ENCODE results near the gene ZBP1.
A peak's percentile ranks its signal among the peaks of the same experiment; 100 is the strongest.

ZBP1 gene

DNA sequence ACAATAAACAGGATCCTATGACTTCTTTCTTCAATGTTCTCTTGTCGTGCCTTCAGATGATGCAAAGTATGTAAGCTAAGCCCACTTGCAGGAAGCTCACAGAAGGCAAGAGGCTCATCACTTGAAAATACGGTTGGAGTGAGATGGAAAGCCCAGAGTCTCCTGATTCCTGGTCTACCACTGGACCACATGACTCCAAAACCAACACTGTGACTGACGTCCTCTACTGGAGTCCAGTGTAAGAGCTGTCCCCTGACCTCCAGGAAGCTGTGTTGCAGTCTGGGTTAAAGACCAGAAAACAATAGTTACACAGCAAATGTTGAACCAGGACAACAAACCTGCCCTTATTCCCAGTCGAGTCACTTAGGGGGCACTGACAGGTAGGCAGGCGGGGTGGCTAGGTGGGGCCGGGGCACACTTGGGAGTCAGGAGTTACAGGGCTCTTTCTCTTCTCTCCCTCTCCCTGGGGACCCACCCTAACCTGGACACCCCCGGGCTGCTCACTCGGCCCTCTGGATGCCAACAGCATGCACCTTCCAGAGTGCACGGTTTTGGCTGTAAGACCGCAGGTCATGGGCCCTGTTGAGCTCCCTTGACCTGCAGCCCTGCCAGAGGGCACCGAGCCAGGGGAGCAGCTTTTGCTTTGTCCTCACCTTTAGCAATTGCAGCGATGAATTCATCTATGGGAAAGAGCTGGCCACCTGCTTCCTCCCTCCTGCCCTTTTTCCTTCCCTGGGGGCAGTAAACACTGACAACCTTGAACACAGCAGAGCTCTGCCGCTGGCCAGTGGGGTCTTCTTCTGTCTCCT, 51.9 kb downstream of the ZBP1 start:
- no peak for DNase-seq

GRCh38 chr20:57567471-57568079, 52.7 kb downstream of the ZBP1 start:
- DNase-seq: no peak

DNA sequence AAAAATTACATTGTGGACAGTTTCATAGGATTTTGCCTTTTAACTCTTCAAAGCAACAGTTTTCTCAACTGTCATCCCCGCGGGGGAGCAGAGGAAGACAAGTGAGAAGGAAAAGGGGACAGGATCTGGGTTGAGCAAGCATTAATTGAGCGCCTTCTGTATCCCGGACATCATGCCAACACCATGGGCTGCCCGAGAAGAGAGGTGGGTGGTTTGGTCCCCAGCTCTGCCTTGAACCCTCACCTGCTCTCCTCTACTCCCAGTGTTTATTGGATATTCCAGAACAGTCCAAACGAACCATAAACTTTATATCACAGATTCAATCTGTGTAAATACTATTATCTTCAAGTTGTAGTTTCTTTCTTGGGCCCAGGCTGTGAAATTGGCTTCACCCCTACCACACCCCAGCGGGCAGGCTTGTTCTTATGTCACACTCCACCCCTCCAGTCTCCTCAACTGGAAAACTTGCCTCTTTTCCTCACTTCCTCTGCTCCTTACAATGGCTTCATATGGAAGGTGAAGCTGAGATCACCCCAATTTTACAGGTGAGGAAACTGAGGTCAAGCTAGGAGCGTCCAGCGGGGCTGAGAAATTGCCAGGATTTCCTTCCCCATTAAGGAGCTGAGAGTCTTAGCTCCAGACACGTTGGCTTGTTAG, 53.3 kb downstream of the ZBP1 start:
- DNase-seq: no peak

- no peak for DNase-seq
Observed at GRCh38 chr20:57566399-57566798, 53.8 kb downstream of the ZBP1 start.

DNA sequence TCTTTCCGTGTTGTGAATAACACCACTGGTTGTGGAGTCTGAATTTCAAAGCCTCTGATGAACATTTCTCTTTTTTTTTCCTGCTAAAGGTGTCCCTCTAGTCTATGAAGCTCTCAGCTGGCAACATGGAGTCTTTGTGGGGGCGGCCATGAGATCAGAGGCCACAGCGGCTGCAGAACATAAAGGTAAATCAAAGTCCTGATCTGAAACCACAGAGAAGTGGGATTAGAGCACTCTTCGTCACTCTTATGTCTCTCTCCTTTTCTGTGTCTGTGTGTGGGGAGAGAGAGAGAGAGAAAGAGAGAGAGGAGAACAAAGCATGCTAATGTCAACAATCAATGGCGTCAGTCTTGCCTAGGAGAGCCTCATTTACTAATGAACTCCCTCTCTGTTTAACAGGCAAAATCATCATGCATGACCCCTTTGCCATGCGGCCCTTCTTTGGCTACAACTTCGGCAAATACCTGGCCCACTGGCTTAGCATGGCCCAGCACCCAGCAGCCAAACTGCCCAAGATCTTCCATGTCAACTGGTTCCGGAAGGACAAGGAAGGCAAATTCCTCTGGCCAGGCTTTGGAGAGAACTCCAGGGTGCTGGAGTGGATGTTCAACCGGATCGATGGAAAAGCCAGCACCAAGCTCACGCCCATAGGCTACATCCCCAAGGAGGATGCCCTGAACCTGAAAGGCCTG, 55.1 kb downstream of the ZBP1 start:
- no peak for DNase-seq

DNA sequence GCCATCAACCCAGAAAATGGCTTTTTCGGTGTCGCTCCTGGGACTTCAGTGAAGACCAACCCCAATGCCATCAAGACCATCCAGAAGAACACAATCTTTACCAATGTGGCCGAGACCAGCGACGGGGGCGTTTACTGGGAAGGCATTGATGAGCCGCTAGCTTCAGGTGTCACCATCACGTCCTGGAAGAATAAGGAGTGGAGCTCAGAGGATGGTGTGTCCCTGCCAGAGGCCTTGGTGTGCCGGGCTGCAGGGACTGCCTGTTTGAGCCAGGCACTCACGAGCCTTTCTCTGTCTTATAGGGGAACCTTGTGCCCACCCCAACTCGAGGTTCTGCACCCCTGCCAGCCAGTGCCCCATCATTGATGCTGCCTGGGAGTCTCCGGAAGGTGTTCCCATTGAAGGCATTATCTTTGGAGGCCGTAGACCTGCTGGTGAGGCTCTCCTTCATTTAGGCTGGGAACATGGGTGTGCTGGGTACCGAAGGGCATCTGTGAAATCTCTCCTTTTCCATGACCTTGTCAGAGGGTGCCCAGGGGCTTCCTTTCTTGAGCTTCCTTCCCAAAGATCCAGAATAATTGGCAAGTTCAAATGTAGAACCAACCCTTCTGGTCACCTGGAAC, 55.9 kb downstream of the ZBP1 start:
- DNase-seq: no peak

DNA sequence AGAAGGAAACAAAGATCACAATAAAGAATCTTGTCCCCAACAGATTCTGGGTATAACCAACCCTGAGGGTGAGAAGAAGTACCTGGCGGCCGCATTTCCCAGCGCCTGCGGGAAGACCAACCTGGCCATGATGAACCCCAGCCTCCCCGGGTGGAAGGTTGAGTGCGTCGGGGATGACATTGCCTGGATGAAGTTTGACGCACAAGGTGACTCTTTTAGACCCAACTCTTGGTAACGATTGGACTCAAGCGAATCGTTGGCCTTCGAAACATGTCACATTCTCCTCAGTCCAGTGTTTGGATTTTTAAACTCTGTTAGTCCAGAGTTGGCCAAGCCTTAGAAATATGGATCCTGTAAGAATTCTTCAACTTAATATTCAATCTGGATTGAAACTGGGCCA, 56.7 kb downstream of the ZBP1 start:
- DNase-seq: no peak

DNA sequence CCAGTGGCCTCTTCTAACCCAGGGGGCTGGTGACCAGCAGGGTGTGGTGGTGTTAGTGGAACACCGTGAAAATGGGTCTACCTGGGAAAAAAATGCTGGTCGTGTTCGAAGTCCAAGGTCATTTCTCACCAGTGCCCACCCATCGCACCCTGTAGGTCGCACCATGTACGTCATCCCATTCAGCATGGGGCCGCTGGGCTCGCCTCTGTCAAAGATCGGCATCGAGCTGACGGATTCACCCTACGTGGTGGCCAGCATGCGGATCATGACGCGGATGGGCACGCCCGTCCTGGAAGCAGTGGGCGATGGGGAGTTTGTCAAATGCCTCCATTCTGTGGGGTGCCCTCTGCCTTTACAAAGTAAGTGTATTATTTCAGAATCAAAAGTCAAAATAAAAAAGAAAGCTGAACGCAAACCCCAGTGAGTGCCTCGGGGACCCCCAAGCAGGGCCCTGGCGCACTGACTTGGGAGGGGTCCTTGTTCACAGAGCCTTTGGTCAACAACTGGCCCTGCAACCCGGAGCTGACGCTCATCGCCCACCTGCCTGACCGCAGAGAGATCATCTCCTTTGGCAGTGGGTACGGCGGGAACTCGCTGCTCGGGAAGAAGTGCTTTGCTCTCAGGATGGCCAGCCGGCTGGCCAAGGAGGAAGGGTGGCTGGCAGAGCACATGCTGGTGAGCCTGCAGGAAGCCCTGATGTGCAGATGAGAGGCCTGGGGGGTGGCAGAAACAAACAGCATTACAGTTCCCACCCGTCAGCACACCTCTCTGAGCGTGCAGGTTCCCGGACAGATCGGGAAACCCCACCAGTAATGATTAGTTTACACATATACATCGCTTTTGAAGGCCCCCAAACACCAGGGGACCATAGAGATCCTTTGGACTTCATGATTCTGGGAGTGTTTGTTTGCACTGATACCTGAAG, 57.4 kb downstream of the ZBP1 start:
- no peak for DNase-seq

- DNase-seq: no peak
Observed at GRCh38 chr20:57561356-57562279, 58.6 kb downstream of the ZBP1 start.

DNA sequence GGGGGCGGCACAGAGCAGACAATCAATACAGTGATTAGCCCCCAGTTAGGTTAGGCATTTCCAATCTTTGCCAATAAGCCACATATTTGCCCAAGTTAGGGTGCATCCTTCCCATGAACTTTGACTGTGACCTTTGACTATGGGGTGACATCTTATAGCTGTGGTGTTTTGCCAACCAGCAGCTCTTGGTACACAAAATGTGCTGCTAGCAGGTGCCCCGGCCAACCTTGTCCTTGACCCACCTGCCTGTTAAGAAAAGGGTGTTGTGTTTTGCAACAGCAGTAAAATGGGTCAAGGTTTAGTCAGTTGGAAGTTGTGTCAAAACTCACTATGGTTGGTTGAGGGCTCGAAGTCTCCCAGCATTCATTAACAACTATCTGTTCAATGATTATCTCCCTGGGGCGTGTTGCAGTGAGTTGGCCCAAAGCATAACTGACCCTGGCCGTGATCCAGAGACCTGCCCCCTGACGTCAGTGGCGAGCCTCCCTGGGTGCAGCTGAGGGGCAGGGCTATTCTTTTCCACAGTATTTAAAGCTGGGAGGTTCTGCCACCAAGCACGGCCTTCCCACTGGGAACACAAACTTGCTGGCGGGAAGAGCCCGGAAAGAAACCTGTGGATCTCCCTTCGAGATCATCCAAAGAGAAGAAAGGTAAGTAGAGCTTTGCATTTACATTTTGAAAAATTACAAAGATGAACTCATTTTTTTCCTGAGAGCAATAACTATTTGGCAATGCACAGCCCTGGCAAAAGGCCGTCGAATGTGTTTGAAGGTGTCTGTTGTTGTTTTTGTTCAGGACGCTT, 59.5 kb downstream of the ZBP1 start, which contains the start of gene PCK1:
Gene PCK1, plus strand, starts transcription at position 557 of the 802 bp plus-strand sequence. CDS start 302 bp downstream, outside the sequence.
- DNase-seq: peak; percentile 72

DNA sequence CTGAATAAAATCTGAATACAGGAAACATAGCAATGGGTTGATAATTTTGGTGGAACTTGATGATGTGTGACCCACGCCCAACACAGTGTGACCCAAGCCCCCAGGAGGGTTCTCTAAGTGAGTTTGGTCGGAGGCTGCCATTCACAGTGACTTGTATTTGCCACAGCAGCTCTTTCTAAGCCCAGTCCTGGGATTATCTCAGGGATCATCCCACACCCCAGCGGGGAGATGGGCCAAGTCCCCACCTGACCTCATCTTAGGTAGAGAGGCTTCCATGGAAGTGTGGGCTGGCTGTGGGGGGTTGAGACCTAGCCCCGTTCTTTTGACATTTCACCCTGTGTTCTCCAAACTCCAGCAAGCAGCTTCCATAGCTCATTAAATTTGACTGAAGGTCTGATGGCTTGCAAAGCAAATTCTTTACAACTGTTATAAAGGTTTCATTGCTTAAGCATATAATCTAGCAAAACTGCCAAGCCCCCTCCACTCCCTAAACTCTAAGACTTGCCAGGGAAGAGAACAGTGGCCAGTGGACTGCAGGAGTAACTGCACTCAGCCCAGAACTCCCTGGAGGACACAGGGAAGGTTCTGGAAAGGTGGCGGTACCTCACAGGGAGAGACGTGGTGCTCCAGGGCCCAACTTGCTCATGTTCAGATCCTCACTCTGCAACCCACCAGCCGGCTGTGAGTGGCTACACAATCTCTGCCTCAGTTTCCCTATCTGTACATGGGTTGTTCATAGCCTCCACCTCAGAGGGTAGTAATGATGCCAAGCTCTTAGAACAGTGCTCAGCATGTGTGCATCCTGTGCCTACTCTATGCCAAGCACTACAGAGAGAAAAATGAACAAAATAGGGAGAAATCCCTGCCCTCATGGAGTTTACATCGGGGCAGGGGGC, 60.3 kb downstream of the ZBP1 start:
- DNase-seq: no peak

GRCh38 chr20:57559289-57559634, 61.0 kb downstream of the ZBP1 start:
- DNase-seq: no peak

- no peak for DNase-seq
Observed at GRCh38 chr20:57558614-57559288, 61.5 kb downstream of the ZBP1 start.

GRCh38 chr20:57557926-57558613, 62.2 kb downstream of the ZBP1 start:
- DNase-seq: no peak

DNA sequence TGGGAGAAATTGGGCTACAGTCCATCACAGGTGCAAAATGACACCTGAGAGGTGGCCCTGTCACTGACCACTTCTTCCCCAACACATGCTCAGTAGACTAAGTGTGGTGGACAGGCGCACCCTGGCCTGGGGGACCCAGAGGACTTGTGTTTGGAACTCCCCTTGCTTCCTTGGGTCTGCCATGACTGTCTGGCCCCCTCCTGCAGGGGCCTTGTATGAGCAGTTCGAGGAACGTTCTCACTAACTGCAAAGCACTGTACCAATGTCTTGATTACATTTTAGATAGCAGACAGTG, 63.3 kb downstream of the ZBP1 start:
- no peak for DNase-seq

DNA sequence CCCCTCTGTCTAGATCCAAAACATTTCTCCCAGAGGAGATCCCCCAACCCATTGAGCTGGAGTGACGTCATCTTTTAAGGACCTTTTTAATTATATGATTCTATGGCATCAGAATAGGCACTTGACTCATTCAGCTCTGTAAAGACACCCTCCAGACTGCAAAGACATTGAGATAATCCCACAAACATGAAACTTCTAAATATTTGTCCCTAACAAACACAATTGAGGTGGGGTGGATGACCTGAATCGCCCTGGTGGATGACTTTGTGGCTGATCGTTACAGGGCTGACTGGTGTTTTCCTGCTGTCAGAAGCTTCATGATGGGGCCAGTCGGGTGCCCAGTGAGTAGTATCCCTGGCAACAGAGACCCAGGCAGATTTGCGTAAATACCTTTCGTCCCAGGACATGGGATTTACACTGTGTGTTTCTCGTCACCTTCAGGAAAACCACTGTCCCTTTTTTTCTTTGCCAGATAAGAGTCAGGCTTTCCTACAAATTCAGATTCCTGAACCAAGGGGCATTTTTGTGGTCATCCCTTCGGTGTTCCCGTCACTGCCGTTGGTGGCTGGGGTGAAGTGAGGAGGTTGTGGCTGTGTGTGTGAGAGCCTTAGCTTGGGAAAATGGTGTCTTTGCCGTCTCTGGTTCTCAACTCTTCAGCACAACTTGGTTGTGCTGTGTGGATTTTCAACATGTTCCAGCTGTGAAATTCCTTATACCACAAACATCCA, 64.6 kb downstream of the ZBP1 start:
- no peak for DNase-seq
